Activated T-cell treated with anti-CD3 and anti-CD28 coated beads, Interleukin-2, amount 50 U/mL, for 1 hour (primary cell): ENCODE data around the gene SCG5.

ENCODE experiments used
- DNase-seq: peaks from one replicate; pipeline ENCODE4 v3.0.0-alpha.2; 2020

Gene SCG5

DNA sequence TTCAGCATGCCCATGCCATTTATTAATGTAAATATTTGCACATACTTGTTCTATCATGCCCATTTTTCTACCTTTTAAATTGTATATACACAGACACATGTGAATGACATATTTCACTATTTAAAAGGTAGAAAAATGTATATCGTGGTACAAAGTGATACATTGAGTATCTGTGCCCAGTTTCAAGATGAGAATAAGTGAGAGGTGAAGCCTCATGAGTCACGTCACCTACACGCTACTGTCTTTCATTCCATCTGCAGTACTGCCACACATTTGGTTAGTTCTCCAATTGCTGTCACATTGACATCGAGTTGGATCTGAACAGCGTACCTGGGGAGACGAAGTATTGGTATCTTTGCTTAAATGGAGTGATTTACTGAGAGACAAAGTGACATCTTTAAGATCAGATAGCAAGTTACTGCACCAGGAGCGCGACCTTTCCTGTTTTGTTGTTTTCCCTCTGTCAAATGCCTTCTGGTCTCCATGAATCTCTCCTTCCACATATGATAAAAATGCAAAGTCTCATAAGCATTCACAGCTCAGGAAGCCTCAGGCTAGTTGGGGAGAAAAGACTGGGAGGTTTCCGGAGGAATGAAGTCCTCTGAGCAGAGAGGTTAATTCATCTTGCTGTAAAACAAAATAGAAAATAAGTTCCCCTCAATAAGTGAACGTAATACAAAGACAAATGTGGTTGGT is 88.3 kb downstream of the SCG5 start:
- DNase-seq: no peak

DNA sequence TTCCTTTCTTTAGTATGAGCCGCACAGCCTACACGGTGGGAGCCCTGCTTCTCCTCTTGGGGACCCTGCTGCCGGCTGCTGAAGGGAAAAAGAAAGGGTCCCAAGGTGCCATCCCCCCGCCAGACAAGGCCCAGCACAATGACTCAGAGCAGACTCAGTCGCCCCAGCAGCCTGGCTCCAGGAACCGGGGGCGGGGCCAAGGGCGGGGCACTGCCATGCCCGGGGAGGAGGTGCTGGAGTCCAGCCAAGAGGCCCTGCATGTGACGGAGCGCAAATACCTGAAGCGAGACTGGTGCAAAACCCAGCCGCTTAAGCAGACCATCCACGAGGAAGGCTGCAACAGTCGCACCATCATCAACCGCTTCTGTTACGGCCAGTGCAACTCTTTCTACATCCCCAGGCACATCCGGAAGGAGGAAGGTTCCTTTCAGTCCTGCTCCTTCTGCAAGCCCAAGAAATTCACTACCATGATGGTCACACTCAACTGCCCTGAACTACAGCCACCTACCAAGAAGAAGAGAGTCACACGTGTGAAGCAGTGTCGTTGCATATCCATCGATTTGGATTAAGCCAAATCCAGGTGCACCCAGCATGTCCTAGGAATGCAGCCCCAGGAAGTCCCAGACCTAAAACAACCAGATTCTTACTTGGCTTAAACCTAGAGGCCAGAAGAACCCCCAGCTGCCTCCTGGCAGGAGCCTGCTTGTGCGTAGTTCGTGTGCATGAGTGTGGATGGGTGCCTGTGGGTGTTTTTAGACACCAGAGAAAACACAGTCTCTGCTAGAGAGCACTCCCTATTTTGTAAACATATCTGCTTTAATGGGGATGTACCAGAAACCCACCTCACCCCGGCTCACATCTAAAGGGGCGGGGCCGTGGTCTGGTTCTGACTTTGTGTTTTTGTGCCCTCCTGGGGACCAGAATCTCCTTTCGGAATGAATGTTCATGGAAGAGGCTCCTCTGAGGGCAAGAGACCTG is 89.5 kb downstream of the SCG5 start:
- no peak for DNase-seq

DNA sequence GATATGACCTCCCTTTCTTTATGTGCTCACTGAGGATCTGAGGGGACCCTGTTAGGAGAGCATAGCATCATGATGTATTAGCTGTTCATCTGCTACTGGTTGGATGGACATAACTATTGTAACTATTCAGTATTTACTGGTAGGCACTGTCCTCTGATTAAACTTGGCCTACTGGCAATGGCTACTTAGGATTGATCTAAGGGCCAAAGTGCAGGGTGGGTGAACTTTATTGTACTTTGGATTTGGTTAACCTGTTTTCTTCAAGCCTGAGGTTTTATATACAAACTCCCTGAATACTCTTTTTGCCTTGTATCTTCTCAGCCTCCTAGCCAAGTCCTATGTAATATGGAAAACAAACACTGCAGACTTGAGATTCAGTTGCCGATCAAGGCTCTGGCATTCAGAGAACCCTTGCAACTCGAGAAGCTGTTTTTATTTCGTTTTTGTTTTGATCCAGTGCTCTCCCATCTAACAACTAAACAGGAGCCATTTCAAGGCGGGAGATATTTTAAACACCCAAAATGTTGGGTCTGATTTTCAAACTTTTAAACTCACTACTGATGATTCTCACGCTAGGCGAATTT is 91.2 kb downstream of the SCG5 start:
- DNase-seq: no peak

- no peak for DNase-seq
These were observed 91.8 kb downstream of the SCG5 start for GRCh38 chr15:32733281-32733680.

DNA sequence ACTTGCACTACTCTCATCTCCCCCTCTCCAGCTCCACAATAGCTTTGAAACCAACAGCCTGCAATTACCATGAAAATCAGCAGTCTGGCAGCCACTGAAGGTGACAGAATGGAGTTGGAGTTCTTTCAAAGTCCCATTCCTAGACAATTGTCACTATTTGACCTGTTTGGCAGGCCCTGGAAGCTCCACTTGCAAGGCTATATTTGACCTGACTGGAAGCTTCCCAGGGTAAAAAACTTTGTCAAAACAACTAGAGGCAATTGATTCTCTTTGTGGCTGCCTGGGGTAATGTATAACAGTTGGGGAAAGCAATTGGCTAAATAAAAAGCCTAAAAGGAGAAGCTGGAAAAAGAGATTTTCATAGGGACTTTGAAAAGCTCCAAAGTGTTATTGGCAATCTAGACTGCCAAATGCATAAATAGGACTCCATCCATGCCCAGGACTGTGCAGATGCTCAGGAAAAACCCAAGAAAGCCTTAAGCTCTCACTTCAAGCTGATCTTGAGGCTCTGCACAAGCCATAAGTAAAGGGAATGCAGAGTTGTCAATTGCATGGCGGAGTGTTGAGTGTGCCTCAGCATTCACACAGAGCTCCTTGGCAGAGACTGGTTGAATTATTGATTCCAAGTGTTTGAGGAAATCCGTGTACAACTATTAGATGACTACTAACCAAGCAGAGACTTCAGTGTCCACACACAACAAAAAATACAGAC is 94.6 kb downstream of the SCG5 start:
- DNase-seq: no peak

- DNase-seq: no peak
These were observed 95.2 kb downstream of the SCG5 start for GRCh38 chr15:32736701-32737061.

DNA sequence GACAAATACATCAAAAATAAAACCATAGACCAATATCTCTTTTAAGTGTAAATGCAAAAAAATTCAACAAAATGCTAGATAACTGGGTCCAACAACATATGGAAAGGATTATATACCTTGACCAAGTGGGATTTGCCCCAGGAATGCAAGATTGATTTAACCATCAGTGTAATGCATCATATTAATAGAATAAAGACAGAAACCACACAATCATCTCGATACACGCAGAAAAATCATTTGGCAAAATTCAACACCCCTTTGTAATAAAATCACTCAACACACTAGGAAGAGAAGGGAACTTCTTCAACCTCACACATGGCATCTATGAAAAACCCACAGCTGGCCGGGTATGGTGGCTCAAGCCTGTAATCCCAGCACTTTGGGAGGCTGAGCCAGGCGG is 95.8 kb downstream of the SCG5 start:
- no peak for DNase-seq

- no peak for DNase-seq
These were observed 97.2 kb downstream of the SCG5 start for GRCh38 chr15:32738666-32739065.

DNA sequence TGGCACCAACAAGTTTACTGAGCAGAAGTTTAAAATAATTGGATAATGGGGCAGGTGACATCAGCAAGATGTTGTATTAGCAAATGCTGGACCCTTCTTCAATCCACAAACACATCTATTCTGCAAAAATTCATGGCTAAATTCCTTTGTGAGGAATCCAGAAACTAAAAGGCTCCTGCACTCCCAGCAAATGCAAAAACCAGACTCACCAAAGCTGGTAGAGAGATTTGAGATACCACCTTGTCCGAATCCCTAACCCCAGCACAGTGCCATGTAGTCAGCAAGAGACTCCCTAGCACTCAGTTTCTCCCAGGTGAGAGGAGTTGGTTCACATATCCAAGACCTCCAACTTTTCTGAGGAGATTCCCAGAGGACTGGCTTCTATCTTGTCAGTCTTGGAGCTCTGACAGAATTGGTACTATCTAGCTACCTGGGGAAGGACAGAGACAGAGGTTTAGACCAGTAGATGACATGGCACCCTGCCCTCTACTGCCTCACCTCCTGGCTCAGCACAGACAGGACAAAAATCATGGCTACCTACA is 98.1 kb downstream of the SCG5 start:
- DNase-seq: no peak

GRCh38 chr15:32743411-32744140 is 102.1 kb downstream of the SCG5 start:
- no peak for DNase-seq

- DNase-seq: no peak
These were observed 104.8 kb downstream of the SCG5 start for GRCh38 chr15:32746116-32746857.
